Measurements from ENCODE around the gene ARSK. TPM values are rescaled to one million over a fixed set of nuclear protein-coding genes. Genes with fewer than 3 reads are reported as not detected.

Gene ARSK
- total and polyA plus RNA-seq, 2 donors from 2014 or later = 4.5 to 5.9 TPM

DNA sequence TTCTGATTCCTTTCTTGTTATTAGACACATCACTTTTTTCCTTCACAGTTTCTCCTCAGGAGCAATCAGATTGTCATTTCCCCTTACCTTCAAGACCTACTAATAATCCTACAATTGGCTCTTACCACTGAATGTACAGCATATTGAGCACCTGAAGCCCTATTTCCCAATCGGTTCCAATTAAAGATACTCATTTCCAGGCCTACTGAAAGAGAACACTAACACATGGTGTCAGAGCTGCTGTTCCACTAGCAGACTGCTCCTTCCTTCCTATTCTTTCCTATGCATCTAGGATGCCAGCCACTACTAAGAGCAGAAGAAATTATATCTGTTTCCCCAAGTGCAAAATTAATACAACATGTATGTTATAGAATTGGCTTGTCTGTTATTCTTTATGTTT, 34.7 kb upstream of the ARSK start:
- Histone ChIP-seq H3K4me3 (ENCODE audit: low read length in 3 of 3) (no peak overlapping the region), H3K27ac (ENCODE audit: low read depth in 2 of 2, low read length in 2 of 2) (no peak overlapping the region), H3K36me3 (ENCODE audit: control insufficient read depth in 2 of 3, insufficient read depth in 3 of 3, low read length in 3 of 3) (peaks cover 2 to 12% (median 6%) of the 10 kb centered on the region in 3 donors), H3K4me1 (ENCODE audit: control insufficient read depth in 2 of 3, insufficient read depth in 2 of 3, low read depth in 1 of 3, low read length in 3 of 3) (no peaks in the 10 kb centered on the region), H3K9me3 (ENCODE audit: control insufficient read depth in 2 of 3, insufficient read depth in 1 of 3, low read length in 3 of 3) (no peaks in the 10 kb centered on the region), H3K27me3 (ENCODE audit: control insufficient read depth, insufficient read depth, low read length) (no peaks in the 10 kb centered on the region), H3K9ac (ENCODE audit: low read length in 3 of 3) (no peak overlapping the region)
- TF ChIP-seq, protein P1, sequence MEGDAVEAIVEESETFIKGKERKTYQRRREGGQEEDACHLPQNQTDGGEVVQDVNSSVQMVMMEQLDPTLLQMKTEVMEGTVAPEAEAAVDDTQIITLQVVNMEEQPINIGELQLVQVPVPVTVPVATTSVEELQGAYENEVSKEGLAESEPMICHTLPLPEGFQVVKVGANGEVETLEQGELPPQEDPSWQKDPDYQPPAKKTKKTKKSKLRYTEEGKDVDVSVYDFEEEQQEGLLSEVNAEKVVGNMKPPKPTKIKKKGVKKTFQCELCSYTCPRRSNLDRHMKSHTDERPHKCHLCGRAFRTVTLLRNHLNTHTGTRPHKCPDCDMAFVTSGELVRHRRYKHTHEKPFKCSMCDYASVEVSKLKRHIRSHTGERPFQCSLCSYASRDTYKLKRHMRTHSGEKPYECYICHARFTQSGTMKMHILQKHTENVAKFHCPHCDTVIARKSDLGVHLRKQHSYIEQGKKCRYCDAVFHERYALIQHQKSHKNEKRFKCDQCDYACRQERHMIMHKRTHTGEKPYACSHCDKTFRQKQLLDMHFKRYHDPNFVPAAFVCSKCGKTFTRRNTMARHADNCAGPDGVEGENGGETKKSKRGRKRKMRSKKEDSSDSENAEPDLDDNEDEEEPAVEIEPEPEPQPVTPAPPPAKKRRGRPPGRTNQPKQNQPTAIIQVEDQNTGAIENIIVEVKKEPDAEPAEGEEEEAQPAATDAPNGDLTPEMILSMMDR (IDR thresholded peaks at IDR 0.05; ENCODE audit: borderline replicate concordance, extremely low read depth, insufficient read depth) = no peak
- DNase-seq (no peak), FAIRE-seq (no peak)
- intact Hi-C loops (cut with DNase I) = no loop called here

DNA sequence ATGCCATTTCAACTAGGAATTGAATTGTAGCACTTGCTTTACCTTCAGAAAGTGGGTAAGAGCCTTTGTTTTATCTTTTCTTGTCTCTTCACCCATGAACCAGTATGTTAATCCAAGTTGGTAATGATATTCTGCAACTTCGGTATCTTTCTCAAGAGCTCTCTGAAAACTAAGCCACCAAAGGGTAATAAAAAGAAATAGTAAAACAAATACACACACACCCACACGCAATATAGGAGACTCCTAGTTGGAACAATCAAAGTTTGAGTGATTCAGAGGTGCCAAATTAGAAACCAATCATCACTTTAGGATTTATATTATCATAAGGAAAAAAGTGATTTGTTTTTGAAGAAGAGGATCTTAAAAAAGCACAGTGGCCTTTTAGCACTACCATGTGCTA, 30.5 kb upstream of the ARSK start:
- intact Hi-C loops (cut with DNase I) = no loop called here
- H3K36me3 ChIP-seq (ENCODE audit: control insufficient read depth in 2 of 3, insufficient read depth in 3 of 3, low read length in 3 of 3) = peaks cover 5 to 29% (median 11%) of the 10 kb centered on the region in 3 donors
- TF ChIP-seq, protein P1 (IDR thresholded peaks at IDR 0.05; ENCODE audit: borderline replicate concordance, extremely low read depth, insufficient read depth) = no peak
- no peak overlapping the region for H3K4me3 ChIP-seq (ENCODE audit: low read length in 3 of 3)
- H3K9ac ChIP-seq (ENCODE audit: low read length in 3 of 3) = no peak overlapping the region
- FAIRE-seq (no peak), DNase-seq (no peak)
- no peak overlapping the region for H3K27ac ChIP-seq (ENCODE audit: low read depth in 2 of 2, low read length in 2 of 2)
- no peaks in the 10 kb centered on the region for H3K27me3 ChIP-seq (ENCODE audit: control insufficient read depth, insufficient read depth, low read length)
- no peaks in the 10 kb centered on the region for H3K4me1 ChIP-seq (ENCODE audit: control insufficient read depth in 2 of 3, insufficient read depth in 2 of 3, low read depth in 1 of 3, low read length in 3 of 3)
- no peaks in the 10 kb centered on the region for H3K9me3 ChIP-seq (ENCODE audit: control insufficient read depth in 2 of 3, insufficient read depth in 1 of 3, low read length in 3 of 3)

DNA sequence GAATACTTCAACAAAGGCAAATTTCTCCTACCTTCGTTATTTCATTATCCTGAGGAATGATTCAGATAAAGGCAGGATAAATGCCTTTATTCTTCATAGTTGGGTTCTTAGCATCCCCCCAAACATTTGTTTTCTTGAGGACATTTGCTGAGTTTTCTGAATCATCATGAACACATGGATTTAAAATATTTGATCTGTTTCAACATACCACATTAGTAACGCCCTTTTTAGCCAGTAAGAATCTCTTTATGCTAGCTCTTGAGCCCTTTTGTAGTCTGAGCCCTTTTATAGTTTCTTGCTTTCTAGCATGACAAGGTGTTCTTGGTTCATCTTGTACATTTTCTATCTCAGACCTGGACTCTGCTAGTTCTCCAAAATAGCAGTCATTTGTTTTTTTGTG, 28.0 kb upstream of the ARSK start:
- Histone ChIP-seq H3K27ac (ENCODE audit: low read depth in 2 of 2, low read length in 2 of 2) (no peak overlapping the region), H3K4me3 (ENCODE audit: low read length in 3 of 3) (no peak overlapping the region), H3K4me1 (ENCODE audit: control insufficient read depth in 2 of 3, insufficient read depth in 2 of 3, low read depth in 1 of 3, low read length in 3 of 3) (no peaks in the 10 kb centered on the region), H3K36me3 (ENCODE audit: control insufficient read depth in 2 of 3, insufficient read depth in 3 of 3, low read length in 3 of 3) (peaks cover 5 to 29% (median 14%) of the 10 kb centered on the region in 3 donors), H3K27me3 (ENCODE audit: control insufficient read depth, insufficient read depth, low read length) (no peaks in the 10 kb centered on the region), H3K9me3 (ENCODE audit: control insufficient read depth in 2 of 3, insufficient read depth in 1 of 3, low read length in 3 of 3) (no peaks in the 10 kb centered on the region), H3K9ac (ENCODE audit: low read length in 3 of 3) (no peak overlapping the region)
- intact Hi-C loops (cut with DNase I) = no loop called here
- DNase-seq (no peak), FAIRE-seq (no peak)
- TF ChIP-seq, protein P1 (IDR thresholded peaks at IDR 0.05; ENCODE audit: borderline replicate concordance, extremely low read depth, insufficient read depth) = no peak

DNA sequence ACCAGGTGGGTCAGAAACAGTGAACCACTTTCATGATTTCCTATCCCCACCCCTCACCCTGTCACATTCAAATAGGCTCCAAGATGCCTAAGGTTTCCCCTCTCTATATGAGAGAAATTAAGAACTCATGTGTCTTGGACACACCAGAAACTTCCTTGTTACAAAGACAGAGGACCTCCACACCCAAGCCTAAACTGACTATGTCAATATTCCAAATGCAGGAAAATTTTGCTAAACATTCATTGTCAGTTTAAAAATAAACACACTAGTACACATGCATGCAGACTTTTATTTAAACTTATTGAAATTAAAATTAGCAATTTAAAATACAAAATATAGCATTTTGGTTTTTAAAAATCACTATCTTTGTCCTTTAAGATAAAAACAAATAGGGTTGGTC, 26.3 kb upstream of the ARSK start:
- Histone ChIP-seq H3K4me1 (ENCODE audit: control insufficient read depth in 2 of 3, insufficient read depth in 2 of 3, low read depth in 1 of 3, low read length in 3 of 3) (no peaks in the 10 kb centered on the region), H3K9ac (ENCODE audit: low read length in 3 of 3) (no peak overlapping the region), H3K4me3 (ENCODE audit: low read length in 3 of 3) (no peak overlapping the region), H3K27ac (ENCODE audit: low read depth in 2 of 2, low read length in 2 of 2) (no peak overlapping the region), H3K36me3 (ENCODE audit: control insufficient read depth in 2 of 3, insufficient read depth in 3 of 3, low read length in 3 of 3) (peaks cover 5 to 29% (median 12%) of the 10 kb centered on the region in 3 donors), H3K9me3 (ENCODE audit: control insufficient read depth in 2 of 3, insufficient read depth in 1 of 3, low read length in 3 of 3) (no peaks in the 10 kb centered on the region), H3K27me3 (ENCODE audit: control insufficient read depth, insufficient read depth, low read length) (no peaks in the 10 kb centered on the region)
- TF ChIP-seq, protein P1 (IDR thresholded peaks at IDR 0.05; ENCODE audit: borderline replicate concordance, extremely low read depth, insufficient read depth) = no peak
- no peak for DNase-seq
- intact Hi-C loops (cut with DNase I) = no loop called here
- no peak for FAIRE-seq

Measured in kidney (tissue), 14 donors.